Sciatic nerve (tissue), 2 donors: ENCODE data around the gene FRK. TPM values are rescaled to one million over a fixed set of nuclear protein-coding genes. Genes with fewer than 3 reads are reported as not detected.
A peak's percentile ranks its signal among the peaks of the same experiment; 100 is the strongest.
"Not testable (repeated sequence)": the region's sequence is repeated elsewhere in the genome, so short reads cannot be mapped to it uniquely, and the experiment has no call there.

Experiments used
- ATAC-seq: fragments of 200-7000 bp; cut with Tn5 transposase; one replicate; pipeline ENCODE4 v1.9.1; 2020; ENCODE audit warnings: mild to moderate bottlenecking, moderate library complexity
- DNase-seq: peaks from one replicate; pipeline ENCODE4 v3.0.0-alpha.2; 2020; ENCODE audit warnings: low spot score
- intact Hi-C: fragments of 100-400 bp; cut with DNase I; formaldehyde crosslinking; loops from one replicate; pipeline ENCODE4 v1.14.2; 2022
- total RNA-seq: library from RNA; stranded (reverse); fragmentation: NEBNext Ultra II Directional; extraction: Animal tissue kit (Norgen Biotek cat#: 25700); gene quantifications from one replicate; pipeline ENCODE4 v1.2.1, GENCODE V29; 2021
- donor health status: DM: no; HTN: no; CAD: no.
- donor health status: DM: no; HTN: no; CAD: no.

The FRK gene
- total RNA-seq: 0.85 TPM

DNA sequence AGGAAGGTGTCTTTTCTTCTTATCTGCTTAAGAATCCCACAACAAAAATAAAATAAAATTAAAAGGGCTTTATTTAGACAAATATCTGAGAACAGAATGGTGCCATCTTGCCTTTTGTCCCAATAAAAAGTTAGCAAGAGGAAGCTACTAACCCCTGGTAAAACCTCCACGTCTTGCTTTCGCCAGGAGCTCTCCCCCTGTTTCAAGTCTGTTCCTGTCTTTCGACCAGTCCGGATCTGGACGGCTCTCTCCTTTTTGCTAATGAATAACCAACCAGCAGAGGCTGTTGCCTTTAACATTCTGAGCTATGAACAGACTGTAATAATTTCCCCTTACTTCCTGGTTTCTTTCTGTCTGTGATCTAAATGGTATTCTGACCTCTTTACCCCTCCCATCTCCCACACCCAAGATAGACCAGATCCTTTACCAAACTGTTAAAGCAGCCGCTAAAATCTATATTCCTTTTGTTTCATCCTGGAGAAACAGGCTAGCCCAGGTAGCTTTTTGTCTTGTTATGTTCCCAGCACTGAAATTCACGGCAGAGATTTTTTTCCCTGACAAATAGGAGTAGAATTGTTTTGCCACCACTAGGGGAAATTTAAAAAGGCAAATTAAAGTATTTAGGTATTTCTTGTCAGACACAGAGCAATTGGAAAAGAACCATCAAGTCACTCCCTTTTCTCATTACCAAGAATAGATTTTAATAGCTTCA, at the start of gene FRK:
FRK (minus strand) TSS at position 320 of the 712 bp plus-strand sequence. CDS start 580 bp downstream, outside the sequence.
- DNase-seq (no peak), ATAC-seq (peak; percentile 87)
- intact Hi-C loops: no loop called here

DNA sequence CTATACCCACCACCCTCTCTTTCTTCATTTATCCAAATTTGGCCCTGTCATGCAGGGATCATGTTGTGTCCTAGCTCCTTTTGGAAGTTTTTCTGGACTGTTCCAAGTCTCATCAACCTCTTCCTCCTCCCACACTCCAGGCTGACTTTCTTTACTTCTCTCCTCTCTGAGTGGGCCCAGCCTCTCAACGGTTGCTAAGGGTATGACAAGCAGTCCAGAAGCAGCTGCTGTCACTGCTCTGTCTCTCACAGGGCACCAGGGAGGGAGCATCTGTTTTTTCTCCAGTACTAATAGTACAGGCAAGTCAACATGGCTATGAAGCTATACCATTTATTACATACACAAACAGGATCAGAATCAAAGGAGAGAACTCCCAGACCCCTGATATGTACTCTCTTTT, 48.1 kb upstream of the FRK start:
- DNase-seq: no peak
- intact Hi-C loops: no loop called here
- ATAC-seq: no peak

- DNase-seq (no peak), ATAC-seq (no peak)
- intact Hi-C loops: no loop called here
Measured at GRCh38 chr6:116106146-116106545, 45.5 kb upstream of the FRK start.

DNA sequence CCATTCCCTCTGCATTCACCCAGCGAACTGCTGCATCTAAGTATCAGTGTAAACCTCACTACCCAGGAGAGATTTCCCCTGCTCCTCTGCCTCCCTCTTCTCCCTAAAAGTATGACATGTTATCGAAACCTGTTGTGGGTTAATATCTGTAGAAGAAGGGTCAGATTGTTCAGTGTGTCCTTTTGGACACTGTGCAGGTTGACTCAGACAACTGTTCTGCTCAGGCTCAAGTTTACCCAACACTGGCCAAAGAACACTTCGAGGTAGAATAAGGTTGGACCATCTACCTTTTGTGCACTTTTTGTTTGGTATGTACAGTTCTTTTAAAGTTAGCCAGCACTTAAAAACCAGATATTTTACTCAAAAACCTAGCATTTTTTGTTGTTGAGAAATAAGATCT, 44.6 kb upstream of the FRK start:
- intact Hi-C loops: no loop called here
- ATAC-seq (no peak), DNase-seq (no peak)

GRCh38 chr6:116104636-116105035, 43.9 kb upstream of the FRK start:
- no peak for ATAC-seq
- intact Hi-C loops: no loop called here
- no peak for DNase-seq

- no peak for DNase-seq
- ATAC-seq: no peak
- intact Hi-C loops: no loop called here
Measured at GRCh38 chr6:116102873-116103272, 42.2 kb upstream of the FRK start.

DNA sequence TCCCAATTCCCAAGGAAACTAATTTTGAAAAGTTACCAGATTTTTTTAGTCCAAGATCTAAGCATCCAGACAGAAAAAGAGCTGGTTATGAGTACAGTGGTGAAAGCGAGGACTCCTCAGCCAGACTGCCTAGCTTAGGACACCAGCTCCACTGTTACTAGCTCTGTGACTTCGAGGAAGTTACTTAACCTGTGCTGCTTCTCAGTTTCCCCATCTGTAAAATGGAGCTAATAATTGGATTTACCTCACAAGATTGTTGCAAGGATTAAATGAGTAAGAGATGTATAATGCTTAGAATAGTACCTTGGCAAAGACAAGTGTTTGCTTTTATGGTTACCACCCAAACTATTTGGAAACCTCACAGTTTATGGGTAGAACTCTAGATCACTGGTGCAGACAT, 41.1 kb upstream of the FRK start:
- intact Hi-C loops: no loop called here
- ATAC-seq (no peak), DNase-seq (no peak)

- DNase-seq (no peak), ATAC-seq (no peak)
- intact Hi-C loops: no loop called here
Measured at GRCh38 chr6:116101302-116101718, 40.6 kb upstream of the FRK start.

DNA sequence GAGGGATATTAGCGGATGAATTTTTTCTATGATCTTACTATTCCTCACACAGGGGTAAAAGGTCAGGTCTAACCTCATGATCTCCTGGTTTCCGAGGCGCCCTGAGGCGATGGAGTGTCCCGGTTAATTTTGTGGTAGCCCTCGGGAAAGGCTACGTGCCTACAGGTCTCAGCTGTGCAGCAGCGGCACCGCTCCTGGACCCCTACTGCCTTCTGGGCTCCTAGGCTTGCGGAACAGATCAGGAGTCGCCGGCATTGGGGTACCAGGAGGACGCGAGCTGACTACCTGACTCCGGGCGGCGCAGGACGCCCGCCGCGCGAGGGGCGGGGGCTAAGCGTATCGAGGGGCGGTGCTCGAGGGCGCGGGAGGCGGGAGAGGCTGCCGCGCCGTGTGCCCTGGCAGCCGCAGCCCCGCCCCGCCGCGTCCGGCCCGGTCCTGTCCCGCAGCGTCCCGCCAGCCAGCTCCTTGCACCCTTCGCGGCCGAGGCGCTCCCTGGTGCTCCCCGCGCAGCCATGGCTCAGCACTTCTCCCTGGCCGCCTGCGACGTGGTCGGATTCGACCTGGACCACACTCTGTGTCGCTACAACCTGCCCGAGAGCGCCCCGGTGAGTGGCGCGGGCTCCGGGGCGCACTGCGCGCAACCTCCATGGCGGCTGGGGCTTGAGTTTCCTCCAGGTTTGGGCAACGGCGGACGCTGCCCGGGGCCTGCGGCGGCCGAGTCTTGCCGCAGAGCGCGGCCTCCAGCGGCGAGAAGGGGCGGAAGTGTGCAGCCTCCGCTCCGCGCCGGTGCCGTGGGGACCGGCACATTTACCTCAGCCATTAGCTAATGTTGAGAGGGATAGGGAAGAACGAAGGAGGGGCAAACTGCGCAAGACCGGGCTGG, 40.0 kb upstream of the FRK start, which contains the start of gene NT5DC1:
NT5DC1 (plus strand) TSS at position 435 of the 883 bp plus-strand sequence; CDS start at position 513, 78 bp downstream.
- ATAC-seq (peak; percentile 96), DNase-seq (peak; percentile 83)
- intact Hi-C loops: no loop called here

- no peak for ATAC-seq
- intact Hi-C loops: no loop called here
- DNase-seq: no peak
Measured at GRCh38 chr6:116099036-116099435, 38.3 kb upstream of the FRK start.

GRCh38 chr6:116096979-116097816, 36.5 kb upstream of the FRK start:
- DNase-seq (no peak), ATAC-seq (no peak)
- intact Hi-C loops: no loop called here

DNA sequence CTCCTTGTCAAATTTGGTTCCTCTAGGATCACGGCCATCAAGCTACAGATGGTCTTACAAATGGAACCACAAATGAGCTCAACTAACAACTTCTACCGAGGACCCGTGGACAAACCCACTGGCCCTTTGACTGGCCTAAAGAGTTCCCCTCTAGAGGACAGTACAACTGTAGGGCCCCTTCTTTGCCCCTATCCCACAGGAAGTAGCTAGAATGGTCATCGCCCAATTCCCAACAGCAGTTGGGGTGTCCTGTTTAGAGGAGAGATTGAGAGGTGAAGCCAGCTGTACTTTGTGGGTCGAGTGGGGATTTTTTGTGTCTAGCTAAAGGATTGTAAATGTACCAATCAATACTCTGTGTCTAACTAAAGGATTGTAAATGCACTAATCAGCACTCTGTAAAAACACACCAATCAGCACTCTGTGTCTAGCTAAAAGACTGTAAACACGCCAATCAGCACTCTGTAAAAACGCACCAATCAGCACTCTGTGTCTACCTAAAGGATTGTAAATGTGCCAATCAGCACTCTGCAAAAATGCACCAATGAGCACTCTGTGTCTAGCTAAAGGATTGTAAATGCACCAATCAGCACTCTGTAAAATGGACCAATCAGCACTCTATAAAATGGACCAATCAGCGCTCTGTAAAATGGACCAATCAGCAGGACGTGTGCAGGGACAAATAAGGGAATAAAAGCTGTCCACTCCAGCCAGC, 35.5 kb upstream of the FRK start:
- DNase-seq, intact Hi-C loops: not testable (repeated sequence)

DNA sequence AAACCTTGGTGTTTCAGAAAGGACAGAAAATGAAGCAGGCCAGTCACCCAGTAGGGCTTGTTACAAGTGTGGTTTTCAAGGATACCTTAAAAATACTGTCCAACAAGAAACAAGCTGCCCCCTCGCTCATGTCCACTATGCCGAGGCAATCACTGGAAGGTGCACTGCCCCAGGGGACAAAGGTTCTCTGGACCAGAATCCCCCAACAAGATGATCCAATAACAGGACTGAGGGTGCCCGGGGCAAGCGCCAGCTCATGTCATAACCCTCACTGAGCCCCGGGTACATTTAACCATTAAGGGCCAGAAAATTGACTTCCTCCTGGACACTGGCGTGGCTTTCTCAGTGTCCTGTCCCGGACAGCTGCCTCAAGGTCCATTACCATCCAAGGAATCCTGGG, 33.4 kb upstream of the FRK start:
- no peak for DNase-seq
- intact Hi-C loops: no loop called here
- no peak for ATAC-seq

More for the DNA sequence above, 35.5 kb upstream of the FRK start:
- not testable (repeated sequence) for ATAC-seq

- ATAC-seq (no peak), DNase-seq (no peak)
- intact Hi-C loops: no loop called here
Measured at GRCh38 chr6:116090251-116090650, 29.6 kb upstream of the FRK start.

DNA sequence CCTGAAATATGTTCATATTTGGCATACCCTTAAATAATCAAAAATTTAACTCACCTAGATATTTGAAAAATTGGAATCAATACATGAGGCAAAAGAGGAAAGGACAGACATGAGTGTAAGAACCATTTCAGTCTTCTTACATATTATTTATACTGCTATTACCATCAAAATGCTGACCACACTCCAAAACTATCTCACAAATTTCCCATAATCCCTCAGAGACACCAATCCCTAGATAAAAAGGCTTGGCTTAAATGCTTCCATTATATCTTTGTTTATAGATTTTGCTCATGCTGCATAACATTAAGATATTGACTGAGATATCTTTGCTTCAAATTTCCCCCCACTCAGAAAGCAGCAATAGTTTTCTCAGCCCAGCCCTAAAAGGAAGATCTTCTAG, 28.3 kb upstream of the FRK start:
- intact Hi-C loops: no loop called here
- DNase-seq (no peak), ATAC-seq (no peak)

DNA sequence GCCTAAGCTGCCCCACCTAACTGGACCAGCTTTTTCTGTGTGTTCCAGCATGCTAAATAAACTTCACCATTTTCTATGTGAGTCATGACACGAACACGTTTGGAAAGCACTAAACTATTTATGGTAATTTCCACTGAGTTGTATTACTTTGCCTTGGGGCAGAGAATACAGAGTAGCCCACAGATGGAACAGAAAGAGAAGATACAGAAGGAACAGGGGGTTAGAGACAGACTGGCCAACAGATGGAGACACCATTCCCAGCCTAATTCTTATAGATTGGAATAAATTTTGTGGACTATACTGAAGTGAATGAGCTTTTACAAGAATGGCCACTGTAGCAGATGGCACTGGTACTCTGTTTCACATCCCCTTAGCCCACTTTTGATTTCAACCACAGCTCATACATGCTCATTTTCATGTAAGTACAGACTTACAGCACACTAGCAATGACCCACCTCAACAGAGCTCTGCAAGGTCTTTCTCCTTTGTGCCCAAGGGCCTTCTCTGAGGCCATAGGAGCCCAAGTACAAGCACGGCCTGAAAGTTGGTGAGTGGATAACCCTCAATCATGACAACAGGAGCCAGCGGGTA, 26.8 kb upstream of the FRK start:
- DNase-seq: no peak
- no peak for ATAC-seq
- intact Hi-C loops: no loop called here

GRCh38 chr6:116084284-116084683, 23.6 kb upstream of the FRK start:
- DNase-seq: no peak
- intact Hi-C loops: no loop called here
- no peak for ATAC-seq

- ATAC-seq: no peak
Measured at GRCh38 chr6:116083052-116083451, 22.4 kb upstream of the FRK start.

More at GRCh38 chr6:116083052-116083451, 22.4 kb upstream of the FRK start:
- DNase-seq: no peak
- intact Hi-C loops: no loop called here
